ENCODE results near the gene TBCE. TPM values are rescaled to one million over a fixed set of nuclear protein-coding genes. Genes with fewer than 3 reads are reported as not detected.

The TBCE gene
- total RNA-seq, 4 donors from 2014 or later, result 16.8 to 59.1 (median 23.9) TPM

DNA sequence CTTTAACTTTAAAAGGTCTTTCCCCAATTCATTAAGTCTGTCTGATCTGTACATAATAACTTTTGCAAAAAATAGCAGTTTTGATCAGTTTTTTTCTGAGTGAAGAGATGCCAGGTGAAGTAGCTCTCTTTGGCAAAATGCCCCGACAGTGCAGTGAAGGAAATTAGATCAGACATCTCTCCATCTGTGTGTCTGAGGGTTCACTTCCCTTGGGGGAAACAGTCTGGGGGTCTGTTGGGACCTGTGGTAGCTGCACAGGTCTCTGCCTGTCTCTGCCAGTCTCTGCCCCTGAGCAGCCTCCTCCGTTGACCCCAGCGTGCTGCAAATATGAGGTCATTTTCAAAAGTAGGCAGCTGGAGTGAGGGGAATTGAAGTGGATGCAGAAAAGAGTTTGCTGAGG is 54.5 kb downstream of the TBCE start:
- no peak for DNase-seq
- no peak for TF ChIP-seq POLR2AphosphoS5 (IDR thresholded peaks at IDR 0.05)
- TF ChIP-seq EP300 (IDR thresholded peaks at IDR 0.05; ENCODE audit: low read depth), result no peak
- TF ChIP-seq POLR2A (IDR thresholded peaks at IDR 0.05), result no peak
- TF ChIP-seq, protein P1, sequence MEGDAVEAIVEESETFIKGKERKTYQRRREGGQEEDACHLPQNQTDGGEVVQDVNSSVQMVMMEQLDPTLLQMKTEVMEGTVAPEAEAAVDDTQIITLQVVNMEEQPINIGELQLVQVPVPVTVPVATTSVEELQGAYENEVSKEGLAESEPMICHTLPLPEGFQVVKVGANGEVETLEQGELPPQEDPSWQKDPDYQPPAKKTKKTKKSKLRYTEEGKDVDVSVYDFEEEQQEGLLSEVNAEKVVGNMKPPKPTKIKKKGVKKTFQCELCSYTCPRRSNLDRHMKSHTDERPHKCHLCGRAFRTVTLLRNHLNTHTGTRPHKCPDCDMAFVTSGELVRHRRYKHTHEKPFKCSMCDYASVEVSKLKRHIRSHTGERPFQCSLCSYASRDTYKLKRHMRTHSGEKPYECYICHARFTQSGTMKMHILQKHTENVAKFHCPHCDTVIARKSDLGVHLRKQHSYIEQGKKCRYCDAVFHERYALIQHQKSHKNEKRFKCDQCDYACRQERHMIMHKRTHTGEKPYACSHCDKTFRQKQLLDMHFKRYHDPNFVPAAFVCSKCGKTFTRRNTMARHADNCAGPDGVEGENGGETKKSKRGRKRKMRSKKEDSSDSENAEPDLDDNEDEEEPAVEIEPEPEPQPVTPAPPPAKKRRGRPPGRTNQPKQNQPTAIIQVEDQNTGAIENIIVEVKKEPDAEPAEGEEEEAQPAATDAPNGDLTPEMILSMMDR (IDR thresholded peaks at IDR 0.05), result no peak
- no peaks in the 10 kb centered on the region for H3K36me3 ChIP-seq
- WGBS, 2 donors (ENCODE audit: low coverage in 1 of 2), result 79% methylated on average over 3 of the region's 3 CpGs; no CpG with 5 or more reads in 1 of the 2 donors
- H3K27me3 ChIP-seq, result no peaks in the 10 kb centered on the region
- intact Hi-C loops (cut with DNase I; ENCODE audit: low total_unique reads) (no loop called here), in situ Hi-C loops (cut with MboI; ENCODE audit: low pct_ligation_motif_present in 1 of 4, low pct_unique_long_range_greater_than_20kb in 1 of 4, low sequenced_read_pairs in 3 of 4) (loop anchor here in 2 of 4 donors (25.0 kb wide), 2 partner anchors 309 to 934 kb away; partner anchors contain the start of gene TARBP1 (in 1 of the 2))
- no peak overlapping the region for H3K4me3 ChIP-seq
- no peak overlapping the region for H3K27ac ChIP-seq
- peaks cover 0 to 2% (median 0%) of the 10 kb centered on the region in 4 donors for H3K4me1 ChIP-seq
- no peaks in the 10 kb centered on the region for H3K9me3 ChIP-seq

DNA sequence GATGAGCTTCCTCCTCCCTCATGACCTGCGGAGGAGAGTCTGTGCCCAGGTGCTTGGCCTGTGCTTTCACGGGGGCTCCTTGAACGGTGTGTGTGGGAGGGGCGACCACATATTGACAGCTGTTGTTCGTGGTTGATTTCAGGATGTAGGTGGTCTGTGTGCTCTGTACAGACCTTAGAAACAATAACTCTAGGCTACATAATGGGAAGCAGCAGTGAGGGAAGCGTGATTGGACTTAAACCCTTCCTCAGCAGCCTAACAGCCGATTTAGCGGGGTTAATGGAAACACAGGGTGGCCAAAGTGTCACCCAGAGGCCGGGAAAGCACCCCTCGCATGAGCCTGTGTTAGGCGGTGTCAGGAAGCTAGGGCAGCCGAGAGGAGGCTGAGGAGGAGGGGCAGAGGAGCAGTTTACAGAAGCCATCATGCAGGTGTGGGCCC is 56.0 kb downstream of the TBCE start:
- WGBS, 2 donors (ENCODE audit: low coverage in 1 of 2), result 60 to 70% methylated on average over 1 to 12 of the region's 12 CpGs
- no peak overlapping the region for H3K27ac ChIP-seq
- H3K27me3 ChIP-seq, result no peaks in the 10 kb centered on the region
- no peaks in the 10 kb centered on the region for H3K36me3 ChIP-seq
- H3K9me3 ChIP-seq, result no peaks in the 10 kb centered on the region
- no peak for DNase-seq
- intact Hi-C loops (cut with DNase I; ENCODE audit: low total_unique reads), result no loop called here
- TF ChIP-seq EP300 (IDR thresholded peaks at IDR 0.05; ENCODE audit: low read depth), result no peak
- TF ChIP-seq, protein P1 (IDR thresholded peaks at IDR 0.05), result no peak
- no peak for TF ChIP-seq POLR2A (IDR thresholded peaks at IDR 0.05)
- TF ChIP-seq POLR2AphosphoS5 (IDR thresholded peaks at IDR 0.05), result no peak
- in situ Hi-C loops (cut with MboI; ENCODE audit: low pct_ligation_motif_present in 1 of 4, low pct_unique_long_range_greater_than_20kb in 1 of 4, low sequenced_read_pairs in 3 of 4), result loop anchor here in 2 of 4 donors (25.0 kb wide), 2 partner anchors 311 to 936 kb away; partner anchors contain the start of gene TARBP1 (in 1 of the 2)
- H3K4me1 ChIP-seq, result no peaks in the 10 kb centered on the region
- H3K4me3 ChIP-seq, result no peak overlapping the region

DNA sequence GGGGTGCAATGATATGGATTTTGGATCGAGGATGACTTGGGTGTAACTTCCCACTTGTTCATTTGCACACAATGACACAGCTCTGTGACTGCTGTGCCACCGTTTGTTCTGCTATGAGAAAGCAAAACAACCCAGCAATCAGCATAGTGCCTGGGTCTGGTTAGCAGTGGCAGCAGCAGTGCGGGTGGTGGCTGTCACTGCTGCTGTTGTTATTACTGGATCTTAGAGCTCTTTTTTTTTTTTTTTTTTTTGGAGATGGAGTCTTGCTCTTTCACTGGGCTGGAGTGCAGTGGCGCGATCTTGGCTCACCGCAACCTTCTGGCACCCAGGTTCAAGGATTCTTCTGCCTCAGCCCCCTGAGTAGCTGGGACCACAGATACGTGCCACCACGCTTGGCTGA is 56.9 kb downstream of the TBCE start:
- TF ChIP-seq, protein P1 (IDR thresholded peaks at IDR 0.05), result no peak
- TF ChIP-seq POLR2AphosphoS5 (IDR thresholded peaks at IDR 0.05), result no peak
- TF ChIP-seq POLR2A (IDR thresholded peaks at IDR 0.05), result no peak
- TF ChIP-seq EP300 (IDR thresholded peaks at IDR 0.05; ENCODE audit: low read depth), result no peak
- Histone ChIP-seq H3K9me3 (no peaks in the 10 kb centered on the region), H3K36me3 (no peaks in the 10 kb centered on the region), H3K27me3 (no peaks in the 10 kb centered on the region), H3K4me3 (no peak overlapping the region), H3K27ac (no peak overlapping the region), H3K4me1 (no peaks in the 10 kb centered on the region)
- no peak for DNase-seq
- WGBS, 2 donors (ENCODE audit: low coverage in 1 of 2), result 81 to 86% methylated on average over 7 to 8 of the region's 8 CpGs
- intact Hi-C loops (cut with DNase I; ENCODE audit: low total_unique reads), result no loop called here
- in situ Hi-C loops (cut with MboI; ENCODE audit: low pct_ligation_motif_present in 1 of 4, low pct_unique_long_range_greater_than_20kb in 1 of 4, low sequenced_read_pairs in 3 of 4), result loop anchor here in 2 of 4 donors (25.0 kb wide), 2 partner anchors 312 to 937 kb away; partner anchors contain the start of gene TARBP1 (in 1 of the 2)

DNA sequence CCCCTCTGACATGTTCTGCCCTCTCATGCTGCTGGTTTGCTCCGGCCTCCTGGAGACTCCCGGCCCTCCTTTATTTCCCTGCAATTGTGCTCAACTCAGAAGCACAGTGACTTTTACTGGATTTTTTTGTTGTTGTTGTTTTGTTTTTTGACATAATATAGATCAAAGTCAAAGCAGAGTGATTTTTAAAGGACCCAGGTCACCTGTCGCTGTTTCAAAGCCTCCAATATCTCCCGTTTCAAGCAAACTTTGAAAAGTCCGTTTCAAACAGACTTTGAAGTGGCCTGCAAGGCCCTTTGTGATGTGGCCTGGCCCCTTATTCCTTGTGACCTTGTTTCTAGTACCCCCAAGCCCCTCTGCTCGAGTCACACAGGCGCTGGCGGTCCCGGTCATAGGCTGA is 58.1 kb downstream of the TBCE start:
- Histone ChIP-seq H3K4me3 (no peak overlapping the region), H3K4me1 (no peaks in the 10 kb centered on the region), H3K27me3 (no peaks in the 10 kb centered on the region), H3K27ac (no peak overlapping the region), H3K36me3 (no peaks in the 10 kb centered on the region), H3K9me3 (no peaks in the 10 kb centered on the region)
- WGBS, 2 donors (ENCODE audit: low coverage in 1 of 2), result 95 to 100% methylated on average over 1 to 9 of the region's 9 CpGs
- no peak for DNase-seq
- intact Hi-C loops (cut with DNase I; ENCODE audit: low total_unique reads), result no loop called here
- TF ChIP-seq POLR2AphosphoS5 (IDR thresholded peaks at IDR 0.05), result no peak
- TF ChIP-seq POLR2A (IDR thresholded peaks at IDR 0.05), result no peak
- TF ChIP-seq EP300 (IDR thresholded peaks at IDR 0.05; ENCODE audit: low read depth), result no peak
- TF ChIP-seq, protein P1 (IDR thresholded peaks at IDR 0.05), result no peak
- in situ Hi-C loops (cut with MboI; ENCODE audit: low pct_ligation_motif_present in 1 of 4, low pct_unique_long_range_greater_than_20kb in 1 of 4, low sequenced_read_pairs in 3 of 4), result no loop called here
